HL-60/S4 treated with retinoic acid at 250 ng/mL for 4 days and 3 days (cell line): ENCODE results near the gene DCTN5.
"Not testable (repeated sequence)": the region's sequence is repeated elsewhere in the genome, so short reads cannot be mapped to it uniquely, and the experiment has no call there.

ENCODE experiments used
- in situ Hi-C: fragments of 300-500 bp; cut with MboI; formaldehyde crosslinking; loops from 2 replicates; pipeline ENCODE4 v1.7.0; 2022; ENCODE audit warnings: low sequenced_read_pairs

DCTN5 gene

GRCh38 chr16:23640931-23641765 is at the start of gene DCTN5, which contains the start of gene PALB2:
TSS of gene DCTN5 (plus strand) at chr16:23641466. CDS start at chr16:23641543, 77 bp downstream.
TSS of gene PALB2 (minus strand) at chr16:23641310. CDS start at chr16:23641157, 153 bp downstream.
- in situ Hi-C loops: no loop called here

DNA sequence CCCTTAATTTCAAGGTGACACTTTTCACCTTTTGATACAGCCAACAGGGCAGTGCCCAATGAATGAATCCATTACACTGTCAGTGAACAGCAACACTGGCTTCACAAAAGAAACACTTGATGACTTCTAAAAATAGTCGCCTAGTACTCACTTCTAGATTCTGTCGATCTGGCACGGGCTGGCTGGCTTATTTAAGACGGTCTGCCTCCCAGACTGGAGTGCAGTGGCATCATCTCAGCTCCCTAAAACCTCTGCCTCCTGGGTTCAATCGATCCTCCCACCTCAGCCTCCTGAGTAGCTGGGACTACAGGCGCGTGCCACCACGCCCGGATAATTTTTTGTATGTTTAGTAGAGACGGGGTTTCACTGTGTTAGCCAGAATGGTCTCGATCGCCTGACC is 47.1 kb upstream of the DCTN5 start:
- in situ Hi-C loops: no loop called here

GRCh38 chr16:23595246-23595950 is 45.9 kb upstream of the DCTN5 start:
- in situ Hi-C loops: no loop called here

- in situ Hi-C loops: no loop called here
Observed at GRCh38 chr16:23595951-23596720, 45.1 kb upstream of the DCTN5 start, which contains the start of gene NDUFAB1. TSS of gene NDUFAB1 (minus strand) at chr16:23596316. CDS start at chr16:23596290, 26 bp downstream.

GRCh38 chr16:23597003-23597756 is 44.1 kb upstream of the DCTN5 start:
- in situ Hi-C loops: no loop called here

DNA sequence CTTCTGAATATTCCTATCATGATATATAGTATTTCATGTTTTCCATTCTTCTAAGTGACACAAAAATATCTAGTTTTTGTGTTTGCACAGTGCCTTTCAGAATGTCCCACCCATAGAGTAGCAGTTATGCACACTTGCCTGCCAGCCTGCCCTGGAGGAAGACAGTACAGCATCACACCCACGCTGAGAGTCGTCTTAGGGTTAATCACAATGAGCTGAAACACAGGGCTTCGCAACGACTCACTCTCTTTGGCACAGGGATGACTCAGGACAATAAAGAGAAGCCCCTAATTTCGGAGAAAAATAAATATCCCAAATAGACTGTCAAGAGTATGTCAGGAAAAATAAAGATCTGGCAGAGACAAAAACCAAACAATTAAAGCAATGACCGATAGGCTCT is 33.5 kb upstream of the DCTN5 start:
- in situ Hi-C loops: no loop called here

GRCh38 chr16:23608194-23608593 is 33.1 kb upstream of the DCTN5 start:
- in situ Hi-C loops: no loop called here

GRCh38 chr16:23609929-23610328 is 31.3 kb upstream of the DCTN5 start:
- in situ Hi-C loops: no loop called here

DNA sequence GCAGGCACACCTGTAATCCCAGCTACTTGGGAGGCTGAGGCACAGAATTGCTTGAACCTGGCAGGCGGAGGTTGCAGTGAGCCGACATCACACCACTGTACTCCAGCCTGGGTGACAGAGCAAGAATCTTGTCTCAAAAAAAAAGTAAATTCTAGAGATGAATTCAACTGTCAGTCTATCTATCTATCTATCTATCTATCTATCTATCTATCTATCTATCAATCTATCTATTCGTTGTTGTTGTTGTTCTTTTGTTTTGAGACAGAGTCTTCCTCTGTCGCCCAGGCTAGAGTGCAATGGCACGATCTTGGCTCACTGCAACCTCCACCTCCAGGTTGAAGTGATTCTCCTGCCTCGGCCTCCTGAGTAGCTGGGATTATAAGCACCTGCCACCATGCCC is 30.4 kb upstream of the DCTN5 start:
- in situ Hi-C loops: not testable (repeated sequence)

- in situ Hi-C loops: no loop called here
Observed at GRCh38 chr16:23611936-23612335, 29.3 kb upstream of the DCTN5 start.

DNA sequence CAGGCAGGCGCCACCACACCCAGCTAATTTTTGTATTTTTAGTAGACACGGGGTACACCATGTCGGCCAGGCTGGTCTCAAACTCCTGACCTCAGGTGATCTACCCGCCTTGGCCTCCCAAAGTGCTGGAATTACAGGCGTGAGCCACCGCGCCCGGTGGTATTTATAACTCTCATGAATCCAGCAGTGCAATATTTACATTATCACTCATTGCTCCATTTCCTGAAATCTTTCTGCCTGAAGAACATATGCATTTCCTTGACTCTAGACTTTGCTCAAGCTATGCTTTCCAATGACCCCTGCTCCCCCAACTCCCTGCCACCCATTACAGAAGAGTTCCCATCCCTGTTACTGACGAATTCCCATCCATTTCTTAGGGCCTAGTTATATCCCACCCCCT is 25.5 kb upstream of the DCTN5 start:
- in situ Hi-C loops: no loop called here

DNA sequence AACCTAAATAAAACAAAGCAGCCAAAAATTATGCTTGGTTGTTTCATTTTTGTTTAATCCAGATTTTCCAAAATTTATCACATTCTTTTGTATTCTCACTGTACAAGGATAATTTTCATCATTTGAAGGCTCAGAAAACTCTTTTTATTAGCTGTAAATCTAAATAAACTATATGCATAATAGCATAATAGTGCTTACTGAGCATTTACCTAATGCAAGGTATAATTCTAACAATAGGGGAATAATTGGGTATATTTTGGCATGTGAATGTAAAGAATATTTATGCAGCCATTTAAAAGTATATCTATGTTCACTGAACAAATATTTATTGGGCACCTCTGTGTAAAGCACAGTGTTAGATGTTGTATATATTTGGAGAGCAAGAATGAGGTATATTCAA is 17.2 kb upstream of the DCTN5 start:
- in situ Hi-C loops: no loop called here

DNA sequence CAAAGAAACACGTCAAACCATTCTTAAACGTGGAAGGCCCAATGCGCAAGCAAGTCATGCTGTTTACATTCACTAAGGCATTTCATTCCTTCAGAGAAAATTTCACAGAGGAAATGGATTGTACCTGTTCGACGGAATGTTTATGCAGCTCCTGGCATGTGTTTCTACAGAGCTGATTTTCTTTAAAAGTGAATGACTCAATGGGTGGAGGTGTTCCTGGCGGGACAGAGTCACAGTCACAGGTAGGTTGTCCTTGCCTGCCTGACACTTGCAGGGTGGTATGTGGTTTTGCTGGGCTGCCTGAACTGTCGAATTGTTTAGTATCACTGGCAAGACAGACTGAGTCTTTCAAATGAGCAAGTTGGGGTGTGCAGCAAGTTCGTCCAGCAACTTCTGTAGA is 11.8 kb upstream of the DCTN5 start:
- in situ Hi-C loops: no loop called here

GRCh38 chr16:23631874-23632273 is 9.4 kb upstream of the DCTN5 start:
- in situ Hi-C loops: not testable (repeated sequence)

- in situ Hi-C loops: no loop called here
Observed at GRCh38 chr16:23634461-23635036, 6.7 kb upstream of the DCTN5 start.

GRCh38 chr16:23635958-23636357 is 5.3 kb upstream of the DCTN5 start:
- in situ Hi-C loops: no loop called here

DNA sequence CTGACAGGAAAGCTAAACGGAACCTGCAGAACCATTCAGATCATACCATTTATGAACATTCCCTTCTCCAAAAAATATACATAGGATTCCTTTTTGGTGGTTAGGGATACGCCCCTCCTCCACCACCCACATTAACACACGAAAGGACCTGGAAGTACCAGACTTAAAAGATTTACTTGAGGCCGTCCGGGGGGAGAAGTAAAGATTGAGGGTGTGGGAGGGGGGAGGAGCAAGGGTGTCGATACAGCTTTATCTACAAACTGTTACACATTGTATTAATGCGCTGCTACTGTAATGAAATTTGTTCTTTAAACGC is 693 bp upstream of the DCTN5 start:
- in situ Hi-C loops: no loop called here

GRCh38 chr16:23642246-23642774 is 1.0 kb downstream of the DCTN5 start:
- in situ Hi-C loops: no loop called here

DNA sequence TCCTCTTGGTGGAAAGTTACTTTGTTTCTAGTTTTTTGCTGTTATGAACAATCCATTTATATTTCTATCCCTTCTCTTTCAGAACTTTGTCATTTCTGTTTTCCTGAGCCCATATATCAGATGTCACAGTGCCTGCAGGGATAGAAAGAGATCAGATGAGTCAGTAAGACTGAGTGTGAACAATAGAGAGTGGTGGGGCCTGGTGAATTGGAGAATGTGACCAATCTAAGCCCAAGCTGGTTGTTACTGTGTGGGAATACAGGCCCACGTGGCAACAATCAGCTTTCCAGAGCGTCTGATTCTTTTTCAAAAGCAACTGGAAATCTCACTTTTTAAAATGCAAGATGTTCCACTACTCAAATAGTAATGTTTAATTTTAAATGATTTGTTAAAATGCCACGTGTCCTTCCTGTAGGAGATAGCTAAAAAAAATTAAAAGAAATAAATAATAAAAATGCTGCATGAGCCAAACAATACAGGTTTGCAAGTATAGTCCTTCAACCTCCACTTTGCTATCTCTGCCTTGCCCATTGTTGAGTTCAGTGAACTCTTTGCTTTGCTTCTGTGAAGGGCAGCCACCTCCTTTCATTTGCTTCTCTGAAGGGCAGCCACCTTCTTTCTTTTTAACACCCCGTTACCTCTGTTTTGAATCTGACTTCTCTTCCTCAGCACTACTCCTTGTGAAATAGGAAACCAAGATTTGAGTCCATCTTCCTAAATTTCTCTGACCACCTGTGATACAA is 9.6 kb downstream of the DCTN5 start:
- in situ Hi-C loops: no loop called here
